GM20000 (cell line): ENCODE results near the gene FAM171A2.
"Not testable (repeated sequence)": the region's sequence is repeated elsewhere in the genome, so short reads cannot be mapped to it uniquely, and the experiment has no call there.

Experiments
- DNase-seq: peaks from one replicate; pipeline ENCODE4 v3.0.0; 2012; ENCODE audit warnings: low spot score
- TF ChIP-seq, protein P1 (sequence below): IDR thresholded peaks from 2 replicates; pipeline ENCODE4 v1.5.1; 2012; ENCODE audit warnings: mild to moderate bottlenecking, control low read depth; ENCODE audit errors: extremely low read depth, missing control alignments

Gene FAM171A2

DNA sequence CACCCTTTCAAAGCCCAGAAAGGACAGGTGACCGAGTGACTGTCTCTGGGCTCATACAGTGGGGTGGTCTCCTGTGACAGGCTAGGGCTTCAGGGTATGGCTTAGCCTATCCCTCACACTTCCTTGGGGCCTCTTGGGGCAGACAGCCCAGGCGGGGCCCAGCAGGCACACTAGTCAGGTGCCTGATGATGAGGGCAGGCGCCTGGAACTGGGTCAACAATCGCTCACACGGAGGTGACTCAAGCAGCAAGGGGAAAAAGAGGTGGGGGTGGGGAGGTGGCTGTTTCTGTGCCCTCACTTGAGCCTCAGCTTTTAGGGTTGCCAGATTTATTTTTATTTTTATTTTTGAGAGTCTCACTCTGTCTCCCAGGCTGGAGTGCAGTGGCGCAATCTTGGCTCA, 25.0 kb downstream of the FAM171A2 start:
- TF ChIP-seq, protein P1, sequence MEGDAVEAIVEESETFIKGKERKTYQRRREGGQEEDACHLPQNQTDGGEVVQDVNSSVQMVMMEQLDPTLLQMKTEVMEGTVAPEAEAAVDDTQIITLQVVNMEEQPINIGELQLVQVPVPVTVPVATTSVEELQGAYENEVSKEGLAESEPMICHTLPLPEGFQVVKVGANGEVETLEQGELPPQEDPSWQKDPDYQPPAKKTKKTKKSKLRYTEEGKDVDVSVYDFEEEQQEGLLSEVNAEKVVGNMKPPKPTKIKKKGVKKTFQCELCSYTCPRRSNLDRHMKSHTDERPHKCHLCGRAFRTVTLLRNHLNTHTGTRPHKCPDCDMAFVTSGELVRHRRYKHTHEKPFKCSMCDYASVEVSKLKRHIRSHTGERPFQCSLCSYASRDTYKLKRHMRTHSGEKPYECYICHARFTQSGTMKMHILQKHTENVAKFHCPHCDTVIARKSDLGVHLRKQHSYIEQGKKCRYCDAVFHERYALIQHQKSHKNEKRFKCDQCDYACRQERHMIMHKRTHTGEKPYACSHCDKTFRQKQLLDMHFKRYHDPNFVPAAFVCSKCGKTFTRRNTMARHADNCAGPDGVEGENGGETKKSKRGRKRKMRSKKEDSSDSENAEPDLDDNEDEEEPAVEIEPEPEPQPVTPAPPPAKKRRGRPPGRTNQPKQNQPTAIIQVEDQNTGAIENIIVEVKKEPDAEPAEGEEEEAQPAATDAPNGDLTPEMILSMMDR, result no peak
- no peak for DNase-seq

DNA sequence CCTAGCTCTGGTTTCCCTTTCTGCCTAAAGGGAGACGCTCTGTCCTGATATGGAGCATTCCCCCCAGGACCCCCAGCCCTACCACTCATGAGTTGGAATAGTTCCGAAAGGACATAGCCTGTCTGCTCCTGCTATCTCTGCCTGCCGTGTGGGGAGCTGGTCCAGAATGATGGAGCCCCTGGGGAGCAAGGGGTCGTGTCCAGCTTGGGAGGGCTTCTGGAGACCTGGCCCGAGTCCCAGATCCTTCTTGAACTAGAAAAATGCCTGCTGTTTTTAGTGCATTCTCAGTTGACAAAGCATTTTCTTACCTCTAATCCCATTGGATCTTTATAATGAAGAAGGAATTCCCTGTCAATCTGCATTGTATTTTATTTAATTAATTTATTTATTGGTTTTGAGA, 27.7 kb downstream of the FAM171A2 start:
- TF ChIP-seq, protein P1, result no peak
- no peak for DNase-seq

DNA sequence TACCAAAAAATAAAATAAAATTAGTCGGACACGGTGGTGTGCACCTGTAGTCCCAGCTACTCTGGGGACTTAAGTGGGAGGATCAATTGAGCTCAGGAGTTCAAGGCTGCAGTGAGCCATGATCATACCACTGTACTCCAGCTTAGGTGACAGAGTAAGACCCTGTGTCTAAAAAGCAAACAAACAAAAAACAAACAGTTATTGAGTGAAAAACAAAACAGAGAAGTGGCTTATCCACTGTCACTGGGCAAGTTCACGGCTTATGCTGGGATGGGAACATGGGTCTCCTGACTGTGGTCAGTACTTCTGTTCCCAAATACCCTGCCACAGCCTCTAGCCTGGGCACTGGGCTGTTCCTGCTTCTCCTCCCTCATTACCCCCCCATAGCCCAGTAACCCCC, 28.1 kb downstream of the FAM171A2 start:
- TF ChIP-seq, protein P1, result no peak
- no peak for DNase-seq

DNA sequence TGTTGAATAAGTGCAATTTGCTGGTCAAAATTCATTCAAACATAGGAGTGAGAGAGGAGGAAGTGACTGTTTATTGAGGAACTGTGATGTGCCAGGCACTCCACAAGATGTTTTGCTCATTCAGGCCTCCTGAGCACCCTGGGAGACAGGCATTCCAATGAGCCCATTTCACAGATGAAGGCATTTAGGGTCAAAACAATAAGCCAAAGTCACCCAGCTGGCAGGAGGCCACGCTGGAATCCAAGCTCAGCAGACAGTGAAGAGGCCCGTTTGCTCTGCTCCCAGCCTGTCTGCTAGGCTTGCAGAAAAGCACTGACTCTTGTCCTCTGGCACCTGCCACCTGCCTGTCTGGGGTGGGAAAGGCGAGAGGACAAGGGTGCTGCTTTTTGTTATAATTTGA, 28.9 kb downstream of the FAM171A2 start:
- no peak for DNase-seq
- TF ChIP-seq, protein P1, result no peak

DNA sequence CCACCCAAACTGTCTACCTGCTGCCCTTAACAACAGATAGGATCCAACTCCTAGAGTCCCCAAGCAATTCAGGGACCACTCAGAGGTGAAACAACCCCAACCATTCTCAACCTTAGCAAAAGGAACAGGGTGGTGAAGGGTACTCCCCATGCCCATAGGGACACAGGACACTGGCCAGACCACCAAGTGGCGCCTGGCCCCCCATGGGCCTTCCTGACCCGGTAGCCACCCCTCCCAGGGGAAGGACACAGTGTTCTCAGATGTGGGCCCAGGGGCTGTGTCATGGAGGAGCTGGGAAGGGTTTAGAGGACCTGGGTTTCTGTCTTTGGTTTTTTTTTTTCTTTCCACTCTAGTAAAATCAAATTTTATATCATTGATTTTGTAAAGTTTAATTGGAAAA, 29.3 kb downstream of the FAM171A2 start:
- DNase-seq, result no peak
- TF ChIP-seq, protein P1, result no peak

DNA sequence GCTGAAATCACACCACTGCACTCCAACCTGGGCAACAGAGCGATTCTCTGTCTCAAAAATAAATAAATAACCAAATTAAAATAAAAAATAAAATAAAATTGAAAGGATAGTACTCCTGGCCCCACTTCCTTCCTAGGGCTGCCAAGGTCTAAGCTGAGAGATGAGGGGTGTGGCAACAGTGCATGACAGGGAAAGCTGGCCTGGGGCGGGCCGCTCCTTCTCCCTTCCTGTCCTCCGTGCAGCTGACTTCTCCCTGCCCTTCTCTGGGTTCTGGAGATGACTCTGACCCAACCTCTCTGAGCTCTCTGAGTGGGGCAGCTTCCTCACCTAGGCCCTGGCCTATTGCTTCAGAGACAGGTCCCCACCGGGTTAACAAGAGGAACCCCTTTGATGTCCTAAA, 30.3 kb downstream of the FAM171A2 start:
- TF ChIP-seq, protein P1, result no peak
- DNase-seq, result no peak

DNA sequence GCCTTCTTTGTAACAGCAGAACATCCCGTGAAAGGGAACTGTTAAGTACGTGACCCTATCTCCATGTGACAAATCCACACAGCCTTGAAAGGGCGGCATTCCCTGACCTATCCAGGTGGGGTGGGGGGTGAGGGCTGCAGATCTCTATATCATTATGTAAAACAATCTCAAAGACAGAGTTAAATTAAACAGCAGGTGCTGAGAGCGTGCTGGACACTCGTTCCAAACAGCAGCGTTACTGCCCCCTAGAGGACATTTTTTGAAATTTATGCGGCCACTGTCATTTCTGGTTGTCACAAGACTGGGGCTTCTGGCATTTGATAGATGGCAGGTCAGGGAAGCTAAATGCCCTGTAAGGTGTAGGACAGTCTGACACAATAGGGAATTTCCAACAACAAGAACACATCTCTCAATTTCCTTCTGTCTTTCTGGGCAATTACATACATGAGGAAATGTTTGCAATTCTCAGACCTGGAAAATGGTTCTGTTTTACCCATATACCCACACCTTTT, 32.3 kb downstream of the FAM171A2 start:
- TF ChIP-seq, protein P1, result peak; percentile 72
- peak; percentile 77 for DNase-seq

DNA sequence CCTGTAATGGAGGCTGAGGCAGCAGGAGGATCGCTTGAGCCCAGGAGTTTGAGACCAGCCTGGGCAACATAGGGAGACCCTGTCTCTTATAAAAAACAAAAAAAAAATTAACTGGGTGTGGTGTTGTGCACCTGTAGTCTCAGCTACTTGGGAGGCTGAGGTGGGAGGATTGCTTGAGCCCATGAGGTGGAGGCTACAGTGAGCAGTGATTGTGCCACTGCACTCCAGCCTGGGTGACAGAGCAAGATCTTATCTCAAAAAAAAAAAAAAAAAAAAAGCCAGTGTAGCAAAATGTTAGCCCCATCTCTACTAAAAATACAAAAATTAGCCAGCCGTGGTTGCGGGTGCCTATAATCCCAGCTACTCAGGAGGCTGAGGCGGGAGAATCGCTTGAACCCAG, 33.4 kb downstream of the FAM171A2 start:
- not testable (repeated sequence) for DNase-seq

DNA sequence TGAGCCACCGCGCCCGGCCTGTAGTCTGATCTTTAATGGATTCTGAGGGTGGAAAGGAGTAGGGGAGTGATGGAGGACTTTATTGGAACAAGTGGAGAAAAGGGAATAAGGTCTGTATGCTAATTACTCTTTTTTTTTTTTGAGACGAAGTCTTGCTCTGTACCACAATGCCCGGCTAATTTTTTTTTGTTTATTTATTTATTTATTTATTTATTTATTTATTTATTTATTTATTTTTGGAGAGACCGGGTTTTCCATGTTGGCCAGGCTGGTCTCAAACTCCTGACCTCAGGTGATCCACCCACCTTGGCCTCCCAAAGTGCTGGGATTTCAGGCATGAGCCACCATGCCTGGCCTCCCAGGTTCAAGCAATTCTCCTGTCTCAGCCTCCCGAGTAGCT, 34.1 kb downstream of the FAM171A2 start:
- not testable (repeated sequence) for DNase-seq
